Calu3 (cell line): ENCODE data around the gene BCAN. TPM values are rescaled to one million over a fixed set of nuclear protein-coding genes. Genes with fewer than 3 reads are reported as not detected.

Source experiments
- BruUV-seq: library from RNA; stranded (reverse); fragments of 400-500 nt; replicated peaks from 2 replicates; lab custom pipeline; 2021; lab: Mats Ljungman, UMichigan
- CTCF ChIA-PET: fragments of 300-600 bp; sonication (Branson Sonifier 250); formaldehyde crosslinking; loops from one replicate; lab custom pipeline; 2022; ENCODE audit warnings: antibody characterized with exemption; lab: Charles Lee
- DNase-seq: peaks from one replicate; pipeline ENCODE4 v3.0.0; 2022
- H3K27ac Mint-ChIP-seq: one replicate; pipeline ENCODE4 v1.8.0; 2022; ENCODE audit warnings: mixed read lengths; ENCODE audit not compliant: unreplicated experiment
- H3K27me3 Mint-ChIP-seq: one replicate; pipeline ENCODE4 v1.8.0; 2022; ENCODE audit warnings: mixed read lengths; ENCODE audit not compliant: unreplicated experiment
- H3K36me3 Mint-ChIP-seq: one replicate; pipeline ENCODE4 v1.8.0; 2022; ENCODE audit warnings: mild to moderate bottlenecking, moderate library complexity, mixed read lengths; ENCODE audit not compliant: insufficient read depth, unreplicated experiment
- H3K4me1 Mint-ChIP-seq: one replicate; pipeline ENCODE4 v1.8.0; 2022; ENCODE audit warnings: mild to moderate bottlenecking, low read depth, mixed read lengths; ENCODE audit not compliant: unreplicated experiment
- H3K4me3 Mint-ChIP-seq: one replicate; pipeline ENCODE4 v1.8.0; 2022; ENCODE audit warnings: mild to moderate bottlenecking, low read depth, moderate library complexity, mixed read lengths; ENCODE audit not compliant: unreplicated experiment
- H3K9me3 Mint-ChIP-seq: one replicate; pipeline ENCODE4 v1.8.0; 2022; ENCODE audit warnings: low read depth, mixed read lengths; ENCODE audit not compliant: unreplicated experiment
- CTCF ChIP-seq: fragments of 200-600 bp; IDR thresholded peaks from one replicate; pipeline ENCODE4 v1.8.0; 2022; ENCODE audit warnings: antibody characterized with exemption; ENCODE audit not compliant: unreplicated experiment
- intact Hi-C: fragments of 100-400 bp; cut with micrococcal nuclease; formaldehyde crosslinking; loops from one replicate; pipeline ENCODE4 v1.10.0; 2022; ENCODE audit not compliant: unreplicated experiment
- total RNA-seq: library from RNA; stranded (reverse); gene quantifications from 2 replicates; pipeline ENCODE4 v1.2.3, GENCODE V29; 2022

BCAN gene
- total RNA-seq, 1 experiment from 2014 or later, result not detected

- no TSS peak for BruUV-seq
- DNase-seq, result no peak
- intact Hi-C loops, result no loop called here
- no peak for TF ChIP-seq CTCF
- CTCF ChIA-PET, result interaction anchor here (0.5 to 0.7 kb wide), 2 partner anchors 221 to 278 kb away, joined by 3 to 4 read pairs; partner anchors contain the start of genes CCT3 and TSACC
- Mint-ChIP-seq H3K4me1 (peaks cover 22% of the 10 kb centered on the region), H3K27me3 (peaks cover 48% of the 10 kb centered on the region), H3K27ac (no peak overlapping the region), H3K9me3 (no peaks in the 10 kb centered on the region), H3K36me3 (no peaks in the 10 kb centered on the region), H3K4me3 (no peak overlapping the region)
Observed at GRCh38 chr1:156616463-156616862, 25.5 kb upstream of the BCAN start.

GRCh38 chr1:156618853-156619581 is 22.9 kb upstream of the BCAN start, which contains the start of gene HAPLN2:
Gene HAPLN2 (plus strand): TSS chr1:156619415. CDS start chr1:156623491, 4,076 bp downstream.
- Mint-ChIP-seq H3K4me1 (peaks cover 11% of the 10 kb centered on the region), H3K27ac (no peak within 1 kb of the TSS), H3K27me3 (peaks cover 73% of the 10 kb centered on the region), H3K9me3 (no peaks in the 10 kb centered on the region), H3K36me3 (peaks cover 5% of the 10 kb centered on the region), H3K4me3 (no peak within 1 kb of the TSS)
- BruUV-seq, result no TSS peak
- peak; percentile 60 for TF ChIP-seq CTCF
- CTCF ChIA-PET, result interaction anchor here (0.5 to 2.1 kb wide), 9 partner anchors 11 to 330 kb away, joined by 3 to 16 read pairs (median 4); partner anchors contain the start of genes NAXE and NES
- peak; percentile 61 for DNase-seq
- intact Hi-C loops, result no loop called here

GRCh38 chr1:156619582-156619955 is 22.3 kb upstream of the BCAN start:
- no peaks in the 10 kb centered on the region for H3K9me3 Mint-ChIP-seq
- no peak overlapping the region for H3K4me3 Mint-ChIP-seq

More at GRCh38 chr1:156619582-156619955, 22.3 kb upstream of the BCAN start:
- DNase-seq, result no peak
- intact Hi-C loops, result no loop called here
- Mint-ChIP-seq H3K27me3 (peaks cover 79% of the 10 kb centered on the region), H3K4me1 (peaks cover 11% of the 10 kb centered on the region), H3K27ac (no peak overlapping the region), H3K36me3 (peaks cover 11% of the 10 kb centered on the region)
- CTCF ChIA-PET, result interaction anchor here (0.7 to 2.1 kb wide), 6 partner anchors 11 to 106 kb away, joined by 3 to 16 read pairs (median 6); no protein-coding TSS in a partner anchor
- BruUV-seq, result no TSS peak
- TF ChIP-seq CTCF, result no peak
